CD4-positive, alpha-beta T cell treated with Interleukin-4 for 4 hours (primary cell): Measurements from ENCODE around the gene MGAT5B.

Source experiments
- DNase-seq: peaks from one replicate; pipeline ENCODE4 v3.0.0-alpha.2; 2020

MGAT5B gene

GRCh38 chr17:76930107-76930506, 61.9 kb downstream of the MGAT5B start:
- no peak for DNase-seq

- DNase-seq, result no peak
These were observed 64.5 kb downstream of the MGAT5B start for GRCh38 chr17:76932402-76933333.

GRCh38 chr17:76934561-76935320, 66.5 kb downstream of the MGAT5B start:
- no peak for DNase-seq

- DNase-seq, result no peak
These were observed 67.1 kb downstream of the MGAT5B start for GRCh38 chr17:76935331-76935730.

- DNase-seq, result no peak
These were observed 69.0 kb downstream of the MGAT5B start for GRCh38 chr17:76937238-76937637.

GRCh38 chr17:76938009-76938408, 69.8 kb downstream of the MGAT5B start:
- no peak for DNase-seq

GRCh38 chr17:76940295-76940694, 72.1 kb downstream of the MGAT5B start:
- DNase-seq, result no peak

- no peak for DNase-seq
These were observed 72.6 kb downstream of the MGAT5B start for GRCh38 chr17:76940738-76941350.

GRCh38 chr17:76943202-76943601, 75.0 kb downstream of the MGAT5B start:
- no peak for DNase-seq

- no peak for DNase-seq
These were observed 75.6 kb downstream of the MGAT5B start for GRCh38 chr17:76943781-76944213.

- no peak for DNase-seq
These were observed 76.3 kb downstream of the MGAT5B start for GRCh38 chr17:76944477-76944876.

GRCh38 chr17:76946111-76946771, 78.0 kb downstream of the MGAT5B start:
- no peak for DNase-seq

- DNase-seq, result no peak
These were observed 78.5 kb downstream of the MGAT5B start for GRCh38 chr17:76946772-76947135.

- DNase-seq, result no peak
These were observed 79.1 kb downstream of the MGAT5B start for GRCh38 chr17:76947309-76947708.

GRCh38 chr17:76947771-76948170, 79.6 kb downstream of the MGAT5B start:
- no peak for DNase-seq

- DNase-seq, result no peak
These were observed 80.1 kb downstream of the MGAT5B start for GRCh38 chr17:76948301-76948700.

GRCh38 chr17:76948726-76949342, 80.6 kb downstream of the MGAT5B start:
- no peak for DNase-seq

GRCh38 chr17:76949913-76950695, 81.9 kb downstream of the MGAT5B start:
- no peak for DNase-seq

GRCh38 chr17:76951375-76951905, 83.2 kb downstream of the MGAT5B start:
- no peak for DNase-seq

GRCh38 chr17:76952402-76952801, 84.2 kb downstream of the MGAT5B start:
- no peak for DNase-seq

- DNase-seq, result no peak
These were observed 84.9 kb downstream of the MGAT5B start for GRCh38 chr17:76953066-76953465.
